ENCODE measurements around the gene PIP5K1B.

The PIP5K1B gene

DNA sequence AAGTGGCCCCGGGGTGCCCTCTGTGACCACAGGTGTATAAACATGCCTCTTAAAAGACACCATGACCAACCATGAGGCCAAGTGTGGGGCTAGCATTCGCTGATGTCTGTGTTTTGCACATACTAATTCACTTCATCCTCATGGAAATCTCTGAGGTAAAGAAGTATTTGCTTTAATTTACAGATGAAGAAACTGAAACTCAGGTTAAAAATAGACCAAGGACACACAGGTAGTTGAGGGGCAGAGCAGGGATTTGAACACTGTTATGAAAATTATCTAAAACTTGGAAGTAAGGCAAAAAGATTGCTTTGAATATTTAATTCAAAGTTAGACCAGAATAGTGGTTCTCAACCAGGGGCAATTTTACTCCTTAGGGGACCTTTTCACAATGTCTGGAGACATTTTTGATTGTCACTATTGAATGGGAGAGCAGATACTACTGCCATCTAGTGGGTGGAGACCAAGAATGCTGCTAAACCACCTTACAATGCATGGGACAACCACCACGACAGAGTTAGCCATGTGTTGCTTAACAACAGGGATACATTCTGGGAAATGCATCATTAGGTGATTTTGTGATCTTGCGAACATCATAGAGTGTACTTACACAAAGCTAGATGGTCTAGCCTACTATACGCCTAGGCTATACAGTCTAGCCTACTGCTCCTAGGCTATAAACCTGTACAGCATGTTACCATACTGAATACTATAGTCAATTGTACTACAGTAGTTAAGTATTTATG lies 322.5 kb downstream of the PIP5K1B start:
- Histone ChIP-seq H3K27ac (ENCODE audit: low read length) (no peak overlapping the region), H3K9me3 (ENCODE audit: control insufficient read depth in 1 of 2, low read length in 2 of 2) (no peaks in the 10 kb centered on the region), H3K4me3 (ENCODE audit: low read depth in 1 of 2, low read length in 2 of 2) (no peak overlapping the region), H3K4me1 (ENCODE audit: control insufficient read depth in 1 of 2, insufficient read depth in 2 of 2, low read length in 2 of 2) (no peaks in the 10 kb centered on the region), H3K36me3 (ENCODE audit: control insufficient read depth in 1 of 2, insufficient read depth in 2 of 2, low read length in 2 of 2) (no peaks in the 10 kb centered on the region), H3K27me3 (ENCODE audit: low read depth, low read length) (no peaks in the 10 kb centered on the region)

DNA sequence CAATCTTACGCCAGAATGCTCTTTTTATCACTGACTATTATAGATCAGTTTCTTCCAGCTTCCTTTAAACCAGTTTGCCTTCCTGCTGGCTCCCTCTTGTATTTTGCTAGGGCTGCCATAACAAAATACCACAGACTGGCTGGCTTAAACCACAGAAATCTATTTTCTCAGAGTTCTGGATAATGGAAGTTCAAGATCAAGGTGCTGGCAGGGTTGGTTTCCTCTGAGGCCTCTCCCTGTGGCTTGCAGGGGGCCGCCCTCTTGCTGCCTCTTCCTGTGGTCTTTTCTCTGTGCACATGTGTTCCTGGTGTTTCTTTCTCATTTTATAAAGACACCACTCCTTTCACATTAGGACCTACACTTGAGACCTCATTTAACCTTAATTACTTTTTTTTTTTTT lies 323.7 kb downstream of the PIP5K1B start:
- H3K27me3 ChIP-seq (ENCODE audit: low read depth, low read length): no peaks in the 10 kb centered on the region
- no peak overlapping the region for H3K27ac ChIP-seq (ENCODE audit: low read length)
- no peaks in the 10 kb centered on the region for H3K9me3 ChIP-seq (ENCODE audit: control insufficient read depth in 1 of 2, low read length in 2 of 2)
- H3K4me3 ChIP-seq (ENCODE audit: low read depth in 1 of 2, low read length in 2 of 2): no peak overlapping the region
- no peaks in the 10 kb centered on the region for H3K36me3 ChIP-seq (ENCODE audit: control insufficient read depth in 1 of 2, insufficient read depth in 2 of 2, low read length in 2 of 2)
- no peaks in the 10 kb centered on the region for H3K4me1 ChIP-seq (ENCODE audit: control insufficient read depth in 1 of 2, insufficient read depth in 2 of 2, low read length in 2 of 2)

DNA sequence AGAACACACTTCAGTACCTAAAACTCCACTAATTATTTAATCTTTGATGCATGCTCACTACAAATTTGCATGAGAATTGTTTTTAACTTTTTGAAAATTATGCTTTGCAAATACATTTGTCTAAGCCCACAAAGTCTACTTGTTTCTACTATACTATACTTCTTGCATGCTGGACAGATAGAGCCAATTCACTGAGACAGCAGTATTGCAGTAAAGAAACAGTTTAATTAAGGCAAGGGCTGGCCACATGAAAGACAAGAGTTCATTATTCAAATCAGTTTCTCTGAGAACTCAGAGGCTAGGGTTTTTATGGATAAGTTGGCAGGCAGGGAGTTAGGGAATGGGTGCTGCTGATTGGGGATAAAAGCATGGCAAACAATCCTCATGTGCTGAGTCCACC lies 324.5 kb downstream of the PIP5K1B start:
- no peaks in the 10 kb centered on the region for H3K27me3 ChIP-seq (ENCODE audit: low read depth, low read length)
- no peaks in the 10 kb centered on the region for H3K36me3 ChIP-seq (ENCODE audit: control insufficient read depth in 1 of 2, insufficient read depth in 2 of 2, low read length in 2 of 2)
- no peak overlapping the region for H3K27ac ChIP-seq (ENCODE audit: low read length)
- H3K4me1 ChIP-seq (ENCODE audit: control insufficient read depth in 1 of 2, insufficient read depth in 2 of 2, low read length in 2 of 2): no peaks in the 10 kb centered on the region
- no peaks in the 10 kb centered on the region for H3K9me3 ChIP-seq (ENCODE audit: control insufficient read depth in 1 of 2, low read length in 2 of 2)
- H3K4me3 ChIP-seq (ENCODE audit: low read depth in 1 of 2, low read length in 2 of 2): no peak overlapping the region

DNA sequence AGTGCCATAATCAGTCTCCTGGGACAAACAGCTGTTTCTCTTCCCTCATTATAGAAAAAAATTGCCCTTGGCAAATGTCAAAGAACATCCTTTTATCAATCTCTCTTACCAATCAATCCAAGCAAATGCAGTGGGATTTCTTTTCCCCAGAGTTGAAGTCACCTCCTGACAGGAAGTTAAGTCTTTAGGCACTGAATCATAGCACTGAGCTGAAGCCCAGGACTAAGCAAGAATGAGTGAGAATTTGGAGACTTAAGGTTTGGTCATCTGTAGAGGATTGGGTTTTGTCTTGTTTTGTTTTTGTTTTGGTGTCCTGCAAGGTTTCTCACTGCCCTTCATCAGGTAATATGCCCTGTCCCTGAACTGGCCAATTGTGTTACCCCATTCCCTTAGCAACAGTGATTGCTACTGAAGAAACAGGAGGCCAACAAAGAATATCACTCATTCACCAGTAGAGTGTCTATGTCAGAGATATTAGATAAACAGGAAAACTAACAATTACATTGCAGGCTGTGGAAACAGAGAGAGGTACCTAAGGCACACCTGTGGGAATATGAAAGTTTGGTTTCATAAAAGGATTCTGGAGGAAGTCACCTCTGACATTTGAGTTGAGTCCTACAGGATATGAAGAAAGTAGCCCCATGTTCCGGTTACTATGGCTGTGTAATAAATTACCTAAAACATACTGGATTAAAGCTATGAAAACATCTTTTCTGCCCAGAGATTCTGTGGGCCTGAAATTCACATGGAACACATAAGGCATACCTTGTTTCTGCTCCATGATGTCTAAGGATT lies 326.0 kb downstream of the PIP5K1B start:
- H3K36me3 ChIP-seq (ENCODE audit: control insufficient read depth in 1 of 2, insufficient read depth in 2 of 2, low read length in 2 of 2): no peaks in the 10 kb centered on the region
- no peaks in the 10 kb centered on the region for H3K27me3 ChIP-seq (ENCODE audit: low read depth, low read length)
- no peak overlapping the region for H3K27ac ChIP-seq (ENCODE audit: low read length)
- no peak overlapping the region for H3K4me3 ChIP-seq (ENCODE audit: low read depth in 1 of 2, low read length in 2 of 2)
- no peaks in the 10 kb centered on the region for H3K9me3 ChIP-seq (ENCODE audit: control insufficient read depth in 1 of 2, low read length in 2 of 2)
- peaks cover 0 to 4% of the 10 kb centered on the region in 2 donors for H3K4me1 ChIP-seq (ENCODE audit: control insufficient read depth in 1 of 2, insufficient read depth in 2 of 2, low read length in 2 of 2)

DNA sequence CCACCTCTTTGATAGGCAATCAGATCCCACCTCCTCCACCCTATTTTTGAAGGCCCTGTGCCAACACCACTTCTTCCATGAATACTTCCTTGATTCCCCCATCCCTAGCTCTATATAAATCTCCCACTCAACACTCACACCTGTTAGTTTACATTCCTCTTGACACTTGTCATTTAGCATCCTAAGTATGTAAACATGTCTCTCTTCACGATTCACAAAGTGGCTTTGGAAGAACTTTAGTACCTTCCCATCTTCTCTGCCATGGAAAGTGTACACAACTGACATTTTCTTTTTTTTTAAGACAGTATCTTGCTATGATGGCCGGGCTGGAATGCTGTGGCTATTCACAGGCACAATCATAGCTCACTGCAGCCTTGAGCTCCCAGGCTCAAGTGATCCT lies 329.0 kb downstream of the PIP5K1B start:
- H3K4me3 ChIP-seq (ENCODE audit: low read depth in 1 of 2, low read length in 2 of 2): no peak overlapping the region
- no peak overlapping the region for H3K27ac ChIP-seq (ENCODE audit: low read length)
- H3K4me1 ChIP-seq (ENCODE audit: control insufficient read depth in 1 of 2, insufficient read depth in 2 of 2, low read length in 2 of 2): peaks cover 5 to 11% of the 10 kb centered on the region in 2 donors
- H3K27me3 ChIP-seq (ENCODE audit: low read depth, low read length): no peaks in the 10 kb centered on the region
- no peaks in the 10 kb centered on the region for H3K36me3 ChIP-seq (ENCODE audit: control insufficient read depth in 1 of 2, insufficient read depth in 2 of 2, low read length in 2 of 2)
- no peaks in the 10 kb centered on the region for H3K9me3 ChIP-seq (ENCODE audit: control insufficient read depth in 1 of 2, low read length in 2 of 2)

DNA sequence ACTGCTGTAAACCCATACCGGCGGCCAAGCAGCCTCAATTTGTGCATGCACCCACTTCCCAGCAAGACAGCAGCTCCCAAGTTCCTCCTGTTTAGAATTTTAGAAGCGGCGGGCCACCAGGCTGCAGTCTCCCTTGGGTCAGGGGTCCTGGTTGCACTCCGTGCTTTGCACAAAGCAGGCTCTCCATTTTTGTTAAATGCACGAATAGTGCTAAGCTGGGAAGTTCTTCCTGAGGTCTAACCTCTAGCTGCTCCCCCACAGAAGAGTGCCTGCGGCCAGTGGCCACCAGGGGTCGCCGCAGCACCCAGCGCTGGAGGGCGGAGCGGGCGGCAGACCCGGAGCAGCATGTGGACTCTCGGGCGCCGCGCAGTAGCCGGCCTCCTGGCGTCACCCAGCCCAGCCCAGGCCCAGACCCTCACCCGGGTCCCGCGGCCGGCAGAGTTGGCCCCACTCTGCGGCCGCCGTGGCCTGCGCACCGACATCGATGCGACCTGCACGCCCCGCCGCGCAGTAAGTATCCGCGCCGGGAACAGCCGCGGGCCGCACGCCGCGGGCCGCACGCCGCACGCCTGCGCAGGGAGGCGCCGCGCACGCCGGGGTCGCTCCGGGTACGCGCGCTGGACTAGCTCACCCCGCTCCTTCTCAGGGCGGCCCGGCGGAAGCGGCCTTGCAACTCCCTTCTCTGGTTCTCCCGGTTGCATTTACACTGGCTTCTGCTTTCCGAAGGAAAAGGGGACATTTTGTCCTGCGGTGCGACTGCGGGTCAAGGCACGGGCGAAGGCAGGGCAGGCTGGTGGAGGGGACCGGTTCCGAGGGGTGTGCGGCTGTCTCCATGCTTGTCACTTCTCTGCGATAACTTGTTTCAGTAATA lies 330.6 kb downstream of the PIP5K1B start, which contains the start of gene FXN:
TSS of gene FXN (plus strand) at position 315 of the 871 bp plus-strand sequence. CDS start at position 346, 31 bp downstream.
- Histone ChIP-seq H3K27ac (ENCODE audit: low read length) (peak within 1 kb of the TSS; percentile 71), H3K9me3 (ENCODE audit: control insufficient read depth in 1 of 2, low read length in 2 of 2) (no peaks in the 10 kb centered on the region), H3K4me3 (ENCODE audit: low read depth in 1 of 2, low read length in 2 of 2) (peak within 1 kb of the TSS; percentile 82 to 94), H3K36me3 (ENCODE audit: control insufficient read depth in 1 of 2, insufficient read depth in 2 of 2, low read length in 2 of 2) (no peaks in the 10 kb centered on the region), H3K27me3 (ENCODE audit: low read depth, low read length) (no peaks in the 10 kb centered on the region), H3K4me1 (ENCODE audit: control insufficient read depth in 1 of 2, insufficient read depth in 2 of 2, low read length in 2 of 2) (peaks cover 5 to 11% of the 10 kb centered on the region in 2 donors)

DNA sequence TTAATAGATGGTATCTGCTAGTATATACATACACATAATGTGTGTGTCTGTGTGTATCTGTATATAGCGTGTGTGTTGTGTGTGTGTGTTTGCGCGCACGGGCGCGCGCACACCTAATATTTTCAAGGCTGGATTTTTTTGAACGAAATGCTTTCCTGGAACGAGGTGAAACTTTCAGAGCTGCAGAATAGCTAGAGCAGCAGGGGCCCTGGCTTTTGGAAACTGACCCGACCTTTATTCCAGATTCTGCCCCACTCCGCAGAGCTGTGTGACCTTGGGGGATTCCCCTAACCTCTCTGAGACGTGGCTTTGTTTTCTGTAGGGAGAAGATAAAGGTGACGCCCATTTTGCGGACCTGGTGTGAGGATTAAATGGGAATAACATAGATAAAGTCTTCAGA lies 331.3 kb downstream of the PIP5K1B start:
- Histone ChIP-seq H3K4me3 (ENCODE audit: low read depth in 1 of 2, low read length in 2 of 2) (peak overlapping the region; percentile 82 to 94), H3K27me3 (ENCODE audit: low read depth, low read length) (no peaks in the 10 kb centered on the region), H3K9me3 (ENCODE audit: control insufficient read depth in 1 of 2, low read length in 2 of 2) (no peaks in the 10 kb centered on the region), H3K4me1 (ENCODE audit: control insufficient read depth in 1 of 2, insufficient read depth in 2 of 2, low read length in 2 of 2) (peaks cover 5 to 11% of the 10 kb centered on the region in 2 donors), H3K36me3 (ENCODE audit: control insufficient read depth in 1 of 2, insufficient read depth in 2 of 2, low read length in 2 of 2) (no peaks in the 10 kb centered on the region), H3K27ac (ENCODE audit: low read length) (peak overlapping the region; percentile 71)

DNA sequence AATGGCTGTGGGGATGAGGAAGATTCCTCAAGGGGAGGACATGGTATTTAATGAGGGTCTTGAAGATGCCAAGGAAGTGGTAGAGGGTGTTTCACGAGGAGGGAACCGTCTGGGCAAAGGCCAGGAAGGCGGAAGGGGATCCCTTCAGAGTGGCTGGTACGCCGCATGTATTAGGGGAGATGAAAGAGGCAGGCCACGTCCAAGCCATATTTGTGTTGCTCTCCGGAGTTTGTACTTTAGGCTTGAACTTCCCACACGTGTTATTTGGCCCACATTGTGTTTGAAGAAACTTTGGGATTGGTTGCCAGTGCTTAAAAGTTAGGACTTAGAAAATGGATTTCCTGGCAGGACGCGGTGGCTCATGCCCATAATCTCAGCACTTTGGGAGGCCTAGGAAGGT lies 331.8 kb downstream of the PIP5K1B start:
- Histone ChIP-seq H3K36me3 (ENCODE audit: control insufficient read depth in 1 of 2, insufficient read depth in 2 of 2, low read length in 2 of 2) (no peaks in the 10 kb centered on the region), H3K27ac (ENCODE audit: low read length) (peak overlapping the region; percentile 71), H3K4me1 (ENCODE audit: control insufficient read depth in 1 of 2, insufficient read depth in 2 of 2, low read length in 2 of 2) (peaks cover 5 to 11% of the 10 kb centered on the region in 2 donors), H3K27me3 (ENCODE audit: low read depth, low read length) (no peaks in the 10 kb centered on the region), H3K4me3 (ENCODE audit: low read depth in 1 of 2, low read length in 2 of 2) (peak overlapping the region; percentile 82 to 94), H3K9me3 (ENCODE audit: control insufficient read depth in 1 of 2, low read length in 2 of 2) (no peaks in the 10 kb centered on the region)

DNA sequence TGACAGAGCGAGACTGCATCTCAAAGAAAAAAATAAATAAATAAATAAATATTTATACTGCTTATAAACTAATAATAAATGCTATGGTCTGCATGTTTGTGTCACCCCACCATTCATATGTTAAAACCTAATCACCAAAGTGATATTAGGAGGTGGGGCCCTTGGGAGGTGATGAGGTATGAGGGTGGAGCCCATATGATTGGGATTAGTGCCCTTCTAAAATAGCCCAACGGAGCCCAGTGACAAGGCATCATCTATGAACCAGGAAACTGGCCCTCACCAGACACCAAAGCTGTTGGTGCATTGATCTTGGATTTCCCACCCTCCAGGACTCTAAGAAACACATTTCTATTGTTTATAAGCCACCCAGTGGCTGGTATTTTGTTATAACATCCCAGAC lies 335.6 kb downstream of the PIP5K1B start:
- peaks cover 5 to 15% of the 10 kb centered on the region in 2 donors for H3K4me1 ChIP-seq (ENCODE audit: control insufficient read depth in 1 of 2, insufficient read depth in 2 of 2, low read length in 2 of 2)
- no peak overlapping the region for H3K27ac ChIP-seq (ENCODE audit: low read length)
- H3K4me3 ChIP-seq (ENCODE audit: low read depth in 1 of 2, low read length in 2 of 2): no peak overlapping the region
- no peaks in the 10 kb centered on the region for H3K27me3 ChIP-seq (ENCODE audit: low read depth, low read length)
- no peaks in the 10 kb centered on the region for H3K9me3 ChIP-seq (ENCODE audit: control insufficient read depth in 1 of 2, low read length in 2 of 2)
- no peaks in the 10 kb centered on the region for H3K36me3 ChIP-seq (ENCODE audit: control insufficient read depth in 1 of 2, insufficient read depth in 2 of 2, low read length in 2 of 2)

DNA sequence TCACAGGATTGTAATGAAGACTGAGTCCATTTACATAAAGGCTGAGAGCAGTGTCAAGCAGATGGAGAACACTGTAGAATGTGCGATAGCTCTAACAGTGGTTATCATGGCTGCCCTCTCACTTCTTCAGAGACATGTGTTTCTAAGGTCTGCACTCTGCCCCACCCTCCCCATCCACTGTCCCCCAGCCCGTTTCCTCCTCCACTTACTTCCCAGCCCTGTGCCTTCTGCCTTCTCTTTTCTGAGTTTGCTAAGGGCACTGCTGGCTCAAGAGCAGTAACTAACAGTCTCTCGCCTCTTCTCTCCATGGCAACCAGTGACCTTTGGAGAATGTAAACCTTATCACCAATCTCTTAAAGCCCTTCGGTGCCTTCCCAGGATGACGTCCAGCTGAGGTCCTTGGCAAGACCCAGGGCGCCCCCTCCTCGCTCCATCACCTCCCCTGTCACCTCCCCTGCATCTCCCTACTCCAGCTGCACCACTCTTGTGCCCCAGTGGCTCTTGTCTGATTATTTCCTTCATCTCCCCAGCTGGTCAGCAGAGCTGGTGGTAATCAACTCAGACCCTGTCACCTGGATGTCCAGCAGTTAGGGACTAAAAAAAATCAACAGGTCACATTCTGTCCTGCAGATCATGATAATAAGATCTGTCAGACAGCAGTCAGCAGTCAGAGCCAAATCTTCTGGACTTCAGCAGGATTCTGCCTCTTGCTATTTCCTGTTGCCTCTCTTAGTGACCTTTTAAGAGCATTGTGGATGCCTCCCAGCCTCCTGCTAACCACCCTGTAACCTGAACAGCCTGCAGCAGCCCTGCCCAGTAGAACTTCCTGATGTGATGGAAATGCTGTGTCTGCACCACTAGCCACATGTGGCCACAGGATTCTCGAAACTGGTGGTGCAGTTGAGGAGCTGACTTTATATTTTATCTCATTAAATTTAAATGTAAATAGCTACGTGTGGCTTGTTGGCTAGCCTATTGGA lies 339.5 kb downstream of the PIP5K1B start:
- Histone ChIP-seq H3K4me3 (ENCODE audit: low read depth in 1 of 2, low read length in 2 of 2) (no peak overlapping the region), H3K36me3 (ENCODE audit: control insufficient read depth in 1 of 2, insufficient read depth in 2 of 2, low read length in 2 of 2) (peaks cover 10 to 20% of the 10 kb centered on the region in 2 donors), H3K4me1 (ENCODE audit: control insufficient read depth in 1 of 2, insufficient read depth in 2 of 2, low read length in 2 of 2) (peaks cover 0 to 9% of the 10 kb centered on the region in 2 donors), H3K9me3 (ENCODE audit: control insufficient read depth in 1 of 2, low read length in 2 of 2) (no peaks in the 10 kb centered on the region), H3K27me3 (ENCODE audit: low read depth, low read length) (no peaks in the 10 kb centered on the region), H3K27ac (ENCODE audit: low read length) (no peak overlapping the region)
